HEK293 (cell line): ENCODE results near the gene CDC42.

Experiments
- CTCF ChIA-PET: fragments of 350-600 bp; formaldehyde crosslinking; extraction: SDS; loops from one replicate; lab custom pipeline; 2021; ENCODE audit warnings: antibody characterized with exemption; lab: Yijun Ruan, JAX
- POLR2A ChIA-PET: fragments of 300-600 bp; formaldehyde crosslinking; extraction: SDS; loops from one replicate; lab custom pipeline; 2020; ENCODE audit warnings: antibody characterized with exemption, inconsistent platforms; lab: Yijun Ruan, JAX
- H3K27ac ChIP-seq: fragments of 200-500 bp; sonication (Bioruptor generic); 2 replicates; pipeline ENCODE4 v1.5.1; 2014; ENCODE audit warnings: low read depth, low read length, control low read depth, inconsistent platforms; ENCODE audit errors: extremely low read depth
- H3K36me3 ChIP-seq, 2 experiments: fragments of 200-500 bp in 1 of 2; sonication (Bioruptor generic) in 1 of 2; 1 replicate in 1 of 2; 2 replicates in 1 of 2; pipeline ENCODE4 v1.5.1; 2014 to 2017; ENCODE audit warnings: inconsistent platforms in 2 of 2, low read length in 2 of 2; ENCODE audit not compliant: control insufficient read depth in 2 of 2, insufficient read depth in 1 of 2
- H3K4me1 ChIP-seq: fragments of 200-500 bp; sonication (Bioruptor generic); 2 replicates; pipeline ENCODE4 v1.5.1; 2014; ENCODE audit warnings: mild to moderate bottlenecking, low read length, inconsistent platforms; ENCODE audit not compliant: control insufficient read depth, insufficient read depth
- H3K4me3 ChIP-seq: 2 replicates; pipeline ENCODE4 v1.5.1; 2011; ENCODE audit warnings: low read depth, mild to moderate bottlenecking, control low read depth, low read length, moderate library complexity
- H3K9me3 ChIP-seq: fragments of 200-500 bp; sonication (Bioruptor generic); 2 replicates; pipeline ENCODE4 v1.5.1; 2014; ENCODE audit warnings: low read depth, low read length, inconsistent platforms; ENCODE audit not compliant: control insufficient read depth, insufficient read depth
- AEBP2 ChIP-seq: fragments of 450-650 bp; formaldehyde crosslinking; IDR thresholded peaks from 2 replicates; pipeline ENCODE4 v1.5.1; 2016; ENCODE audit warnings: missing biosample characterization, missing genetic modification characterization, borderline replicate concordance
- GLI4 ChIP-seq: fragments of 450-650 bp; formaldehyde crosslinking; IDR thresholded peaks from 2 replicates; pipeline ENCODE4 v1.5.1; 2016; ENCODE audit warnings: missing biosample characterization, missing genetic modification characterization
- REST ChIP-seq: fragments of 450-650 bp; formaldehyde crosslinking; IDR thresholded peaks from 2 replicates; pipeline ENCODE4 v1.5.1; 2016; ENCODE audit warnings: missing biosample characterization, missing genetic modification characterization
- SCRT1 ChIP-seq: fragments of 450-650 bp; formaldehyde crosslinking; IDR thresholded peaks from 2 replicates; pipeline ENCODE4 v1.5.1; 2016; ENCODE audit warnings: missing biosample characterization, missing genetic modification characterization, borderline replicate concordance
- SP3 ChIP-seq: fragments of 450-650 bp; formaldehyde crosslinking; IDR thresholded peaks from 2 replicates; pipeline ENCODE4 v1.5.1; 2016; ENCODE audit warnings: missing biosample characterization, missing genetic modification characterization
- YY2 ChIP-seq: fragments of 450-650 bp; formaldehyde crosslinking; IDR thresholded peaks from 2 replicates; pipeline ENCODE4 v1.5.1; 2016; ENCODE audit warnings: missing biosample characterization, missing genetic modification characterization
- ZBTB10 ChIP-seq: fragments of 450-650 bp; formaldehyde crosslinking; IDR thresholded peaks from 2 replicates; pipeline ENCODE4 v1.5.1; 2016; ENCODE audit warnings: missing biosample characterization, missing genetic modification characterization
- ZBTB21 ChIP-seq: fragments of 450-650 bp; formaldehyde crosslinking; IDR thresholded peaks from 2 replicates; pipeline ENCODE4 v1.5.1; 2017; ENCODE audit warnings: missing biosample characterization, missing genetic modification characterization
- ZNF16 ChIP-seq: fragments of 450-650 bp; formaldehyde crosslinking; IDR thresholded peaks from 2 replicates; pipeline ENCODE4 v1.5.1; 2016; ENCODE audit warnings: low read depth, missing biosample characterization, missing genetic modification characterization
- ZNF184 ChIP-seq: fragments of 450-650 bp; IDR thresholded peaks from 2 replicates; pipeline ENCODE4 v1.5.1; 2018; ENCODE audit warnings: missing biosample characterization, mild to moderate bottlenecking, missing genetic modification characterization
- ZNF394 ChIP-seq: fragments of 450-650 bp; formaldehyde crosslinking; IDR thresholded peaks from 2 replicates; pipeline ENCODE4 v1.5.1; 2016; ENCODE audit warnings: missing biosample characterization, missing genetic modification characterization, mild to moderate bottlenecking, moderate library complexity, borderline replicate concordance
- ZNF433 ChIP-seq: fragments of 450-650 bp; formaldehyde crosslinking; IDR thresholded peaks from 2 replicates; pipeline ENCODE4 v1.5.1; 2016; ENCODE audit warnings: missing biosample characterization, missing genetic modification characterization, low read depth
- ZNF488 ChIP-seq: fragments of 450-650 bp; formaldehyde crosslinking; IDR thresholded peaks from 2 replicates; pipeline ENCODE4 v1.5.1; 2016; ENCODE audit warnings: missing biosample characterization, missing genetic modification characterization
- ZNF621 ChIP-seq: fragments of 450-650 bp; formaldehyde crosslinking; IDR thresholded peaks from 2 replicates; pipeline ENCODE4 v1.5.1; 2017; ENCODE audit warnings: missing biosample characterization, missing genetic modification characterization
- ZNF677 ChIP-seq: fragments of 450-650 bp; IDR thresholded peaks from 2 replicates; pipeline ENCODE4 v1.5.0; 2018; ENCODE audit warnings: missing biosample characterization, mild to moderate bottlenecking, missing genetic modification characterization, moderate library complexity
- ZNF707 ChIP-seq: fragments of 450-650 bp; formaldehyde crosslinking; IDR thresholded peaks from 2 replicates; pipeline ENCODE4 v1.5.1; 2016; ENCODE audit warnings: missing biosample characterization, missing genetic modification characterization
- ZSCAN5A ChIP-seq: fragments of 450-650 bp; formaldehyde crosslinking; IDR thresholded peaks from 2 replicates; pipeline ENCODE4 v1.5.1; 2016; ENCODE audit warnings: missing biosample characterization, missing genetic modification characterization

Gene CDC42

GRCh38 chr1:22041505-22041904, 11.0 kb upstream of the CDC42 start:
- no peak overlapping the region for H3K27ac ChIP-seq
- CTCF ChIA-PET = interaction anchor here (0.9 kb wide), 1 partner anchor 10 kb away, joined by 5 read pairs; the partner anchor contains the start of gene CDC42
- H3K9me3 ChIP-seq = no peaks in the 10 kb centered on the region
- H3K36me3 ChIP-seq = no peaks in the 10 kb centered on the region
- no peaks in the 10 kb centered on the region; the same call in 1 of the 2 replicates for H3K4me1 ChIP-seq
- POLR2A ChIA-PET = no interaction called here
- TF ChIP-seq ZNF677 (tag by site-specific recombination) (no peak), SCRT1 (tag by site-specific recombination) (no peak), AEBP2 (no peak), ZNF394 (no peak), ZBTB21 (no peak), ZNF488 (tag by site-specific recombination) (no peak), REST (no peak), ZNF184 (tag by site-specific recombination) (no peak), ZBTB10 (tag by site-specific recombination) (no peak), ZNF621 (tag by site-specific recombination) (no peak), ZNF707 (tag by site-specific recombination) (no peak), ZNF16 (tag by site-specific recombination) (no peak), YY2 (tag by site-specific recombination) (no peak), GLI4 (no peak), ZSCAN5A (tag by site-specific recombination) (no peak), SP3 (no peak), ZNF433 (tag by site-specific recombination) (no peak)
- no peak overlapping the region for H3K4me3 ChIP-seq
